Measurements from ENCODE around the gene USP40. TPM values are rescaled to one million over a fixed set of nuclear protein-coding genes. Genes with fewer than 3 reads are reported as not detected.

Gene USP40
- total RNA-seq, 2 experiments from 2014 or later: 13.1 to 14.1 TPM

- DNase-seq (no peak), ATAC-seq (no peak)
- Mint-ChIP-seq H3K9me3 (ENCODE audit: insufficient read depth) (no peaks in the 10 kb centered on the region), H3K36me3 (ENCODE audit: low read depth) (peaks cover 5% of the 10 kb centered on the region), H3K27me3 (ENCODE audit: low read depth) (no peaks in the 10 kb centered on the region), H3K4me3 (no peak overlapping the region), H3K4me1 (ENCODE audit: low read depth) (peaks cover 10% of the 10 kb centered on the region), H3K27ac (no peak overlapping the region)
- CTCF ChIA-PET: no interaction called here
- POLR2A ChIA-PET: no interaction called here
Measured at GRCh38 chr2:233546101-233546500, 20.5 kb downstream of the USP40 start.

- Mint-ChIP-seq H3K9me3 (ENCODE audit: insufficient read depth) (no peaks in the 10 kb centered on the region), H3K4me1 (ENCODE audit: low read depth) (peaks cover 10% of the 10 kb centered on the region), H3K27me3 (ENCODE audit: low read depth) (no peaks in the 10 kb centered on the region), H3K36me3 (ENCODE audit: low read depth) (peaks cover 3% of the 10 kb centered on the region), H3K27ac (no peak overlapping the region), H3K4me3 (no peak overlapping the region)
- CTCF ChIA-PET: no interaction called here
- POLR2A ChIA-PET: no interaction called here
- ATAC-seq: no peak
- no peak for DNase-seq
Measured at GRCh38 chr2:233544200-233544610, 22.4 kb downstream of the USP40 start.

- no peak overlapping the region for H3K27ac Mint-ChIP-seq
- peaks cover 10% of the 10 kb centered on the region for H3K4me1 Mint-ChIP-seq (ENCODE audit: low read depth)
- peaks cover 3% of the 10 kb centered on the region for H3K36me3 Mint-ChIP-seq (ENCODE audit: low read depth)
- no peak overlapping the region for H3K4me3 Mint-ChIP-seq
- ATAC-seq (no peak), DNase-seq (no peak)
- ChIA-PET POLR2A (no interaction called here), CTCF (no interaction called here)
- no peaks in the 10 kb centered on the region for H3K27me3 Mint-ChIP-seq (ENCODE audit: low read depth)
- no peaks in the 10 kb centered on the region for H3K9me3 Mint-ChIP-seq (ENCODE audit: insufficient read depth)
Measured at GRCh38 chr2:233542507-233542906, 24.1 kb downstream of the USP40 start.

GRCh38 chr2:233538741-233539140 is 27.8 kb downstream of the USP40 start:
- DNase-seq (no peak), ATAC-seq (no peak)
- CTCF ChIA-PET: no interaction called here
- Mint-ChIP-seq H3K9me3 (ENCODE audit: insufficient read depth) (no peaks in the 10 kb centered on the region), H3K27ac (no peak overlapping the region), H3K4me3 (no peak overlapping the region), H3K4me1 (ENCODE audit: low read depth) (no peaks in the 10 kb centered on the region), H3K36me3 (ENCODE audit: low read depth) (peaks cover 4% of the 10 kb centered on the region), H3K27me3 (ENCODE audit: low read depth) (no peaks in the 10 kb centered on the region)
- POLR2A ChIA-PET: no interaction called here

GRCh38 chr2:233535271-233535670 is 31.3 kb downstream of the USP40 start:
- Mint-ChIP-seq H3K27ac (no peak overlapping the region), H3K4me1 (ENCODE audit: low read depth) (no peaks in the 10 kb centered on the region), H3K4me3 (no peak overlapping the region), H3K27me3 (ENCODE audit: low read depth) (no peaks in the 10 kb centered on the region), H3K9me3 (ENCODE audit: insufficient read depth) (no peaks in the 10 kb centered on the region), H3K36me3 (ENCODE audit: low read depth) (peaks cover 5% of the 10 kb centered on the region)
- DNase-seq (no peak), ATAC-seq (no peak)
- POLR2A ChIA-PET: no interaction called here
- CTCF ChIA-PET: no interaction called here

GRCh38 chr2:233532971-233533370 is 33.6 kb downstream of the USP40 start:
- Mint-ChIP-seq H3K36me3 (ENCODE audit: low read depth) (peaks cover 7% of the 10 kb centered on the region), H3K4me1 (ENCODE audit: low read depth) (no peaks in the 10 kb centered on the region), H3K9me3 (ENCODE audit: insufficient read depth) (no peaks in the 10 kb centered on the region), H3K27me3 (ENCODE audit: low read depth) (no peaks in the 10 kb centered on the region), H3K27ac (no peak overlapping the region), H3K4me3 (no peak overlapping the region)
- ChIA-PET POLR2A (no interaction called here), CTCF (no interaction called here)
- DNase-seq (no peak), ATAC-seq (no peak)

GRCh38 chr2:233531955-233532354 is 34.6 kb downstream of the USP40 start:
- POLR2A ChIA-PET: no interaction called here
- Mint-ChIP-seq H3K27ac (no peak overlapping the region), H3K9me3 (ENCODE audit: insufficient read depth) (no peaks in the 10 kb centered on the region), H3K4me1 (ENCODE audit: low read depth) (no peaks in the 10 kb centered on the region), H3K4me3 (no peak overlapping the region), H3K27me3 (ENCODE audit: low read depth) (no peaks in the 10 kb centered on the region), H3K36me3 (ENCODE audit: low read depth) (peaks cover 5% of the 10 kb centered on the region)
- CTCF ChIA-PET: no interaction called here
- ATAC-seq (no peak), DNase-seq (no peak)

GRCh38 chr2:233530381-233530780 is 36.2 kb downstream of the USP40 start:
- H3K9me3 Mint-ChIP-seq (ENCODE audit: insufficient read depth): no peaks in the 10 kb centered on the region
- H3K27ac Mint-ChIP-seq: no peak overlapping the region
- DNase-seq (no peak), ATAC-seq (no peak)
- no peaks in the 10 kb centered on the region for H3K4me1 Mint-ChIP-seq (ENCODE audit: low read depth)
- H3K36me3 Mint-ChIP-seq (ENCODE audit: low read depth): peaks cover 6% of the 10 kb centered on the region
- no peaks in the 10 kb centered on the region for H3K27me3 Mint-ChIP-seq (ENCODE audit: low read depth)
- POLR2A ChIA-PET: no interaction called here
- no peak overlapping the region for H3K4me3 Mint-ChIP-seq
- CTCF ChIA-PET: no interaction called here

GRCh38 chr2:233528182-233528581 is 38.4 kb downstream of the USP40 start:
- ATAC-seq (no peak), DNase-seq (no peak)
- Mint-ChIP-seq H3K4me1 (ENCODE audit: low read depth) (no peaks in the 10 kb centered on the region), H3K36me3 (ENCODE audit: low read depth) (peaks cover 4% of the 10 kb centered on the region), H3K4me3 (no peak overlapping the region), H3K27me3 (ENCODE audit: low read depth) (no peaks in the 10 kb centered on the region), H3K27ac (no peak overlapping the region), H3K9me3 (ENCODE audit: insufficient read depth) (no peaks in the 10 kb centered on the region)
- CTCF ChIA-PET: no interaction called here
- POLR2A ChIA-PET: no interaction called here

- Mint-ChIP-seq H3K4me3 (no peak overlapping the region), H3K27ac (no peak overlapping the region), H3K4me1 (ENCODE audit: low read depth) (no peaks in the 10 kb centered on the region), H3K36me3 (ENCODE audit: low read depth) (peaks cover 4% of the 10 kb centered on the region), H3K9me3 (ENCODE audit: insufficient read depth) (no peaks in the 10 kb centered on the region), H3K27me3 (ENCODE audit: low read depth) (no peaks in the 10 kb centered on the region)
- DNase-seq (no peak), ATAC-seq (no peak)
- POLR2A ChIA-PET: no interaction called here
- CTCF ChIA-PET: no interaction called here
Measured at GRCh38 chr2:233525791-233526190, 40.8 kb downstream of the USP40 start.

- H3K4me1 Mint-ChIP-seq (ENCODE audit: low read depth): no peaks in the 10 kb centered on the region
- no peak overlapping the region for H3K27ac Mint-ChIP-seq
- no peaks in the 10 kb centered on the region for H3K9me3 Mint-ChIP-seq (ENCODE audit: insufficient read depth)
- ChIA-PET CTCF (no interaction called here), POLR2A (no interaction called here)
- ATAC-seq (no peak), DNase-seq (no peak)
- no peak overlapping the region for H3K4me3 Mint-ChIP-seq
- H3K27me3 Mint-ChIP-seq (ENCODE audit: low read depth): no peaks in the 10 kb centered on the region
- H3K36me3 Mint-ChIP-seq (ENCODE audit: low read depth): peaks cover 1% of the 10 kb centered on the region
Measured at GRCh38 chr2:233519787-233520611, 46.6 kb downstream of the USP40 start.

GRCh38 chr2:233513953-233514655 is 52.5 kb downstream of the USP40 start:
- POLR2A ChIA-PET: no interaction called here
- DNase-seq (no peak), ATAC-seq (no peak)
- Mint-ChIP-seq H3K27ac (no peak overlapping the region), H3K27me3 (ENCODE audit: low read depth) (no peaks in the 10 kb centered on the region), H3K4me1 (ENCODE audit: low read depth) (peaks cover 2% of the 10 kb centered on the region), H3K4me3 (no peak overlapping the region), H3K36me3 (ENCODE audit: low read depth) (no peaks in the 10 kb centered on the region), H3K9me3 (ENCODE audit: insufficient read depth) (no peaks in the 10 kb centered on the region)
- CTCF ChIA-PET: no interaction called here
